GM19328 (cell line): ENCODE results near the gene PRKG1.

ENCODE experiments used
- ATAC-seq: cut with Tn5 transposase; IDR thresholded peaks from one replicate; pipeline ENCODE4 v1.9.1; 2021; ENCODE audit warnings: mild to moderate bottlenecking, moderate library complexity; ENCODE audit not compliant: unreplicated experiment

Gene PRKG1

GRCh38 chr10:51074238-51075028 is at the start of gene PRKG1:
TSS of gene PRKG1 (plus strand) at chr10:51074487.
- ATAC-seq: no peak

- ATAC-seq: no peak
Measured at GRCh38 chr10:51028420-51028819, 45.9 kb upstream of the PRKG1 start.

GRCh38 chr10:51029172-51029641 is 45.1 kb upstream of the PRKG1 start:
- no peak for ATAC-seq

GRCh38 chr10:51030480-51030879 is 43.8 kb upstream of the PRKG1 start:
- no peak for ATAC-seq

- no peak for ATAC-seq
Measured at GRCh38 chr10:51031950-51032349, 42.3 kb upstream of the PRKG1 start.

- ATAC-seq: no peak
Measured at GRCh38 chr10:51034769-51035168, 39.5 kb upstream of the PRKG1 start.

- no peak for ATAC-seq
Measured at GRCh38 chr10:51035344-51035743, 38.9 kb upstream of the PRKG1 start.

- ATAC-seq: no peak
Measured at GRCh38 chr10:51045871-51046270, 28.4 kb upstream of the PRKG1 start.

GRCh38 chr10:51046654-51047053 is 27.6 kb upstream of the PRKG1 start:
- ATAC-seq: no peak

GRCh38 chr10:51047857-51048256 is 26.4 kb upstream of the PRKG1 start:
- no peak for ATAC-seq

GRCh38 chr10:51048792-51049191 is 25.5 kb upstream of the PRKG1 start:
- no peak for ATAC-seq

- no peak for ATAC-seq
Measured at GRCh38 chr10:51052163-51052562, 22.1 kb upstream of the PRKG1 start.

GRCh38 chr10:51057925-51058324 is 16.4 kb upstream of the PRKG1 start:
- ATAC-seq: no peak

- ATAC-seq: no peak
Measured at GRCh38 chr10:51063166-51063565, 11.1 kb upstream of the PRKG1 start.

GRCh38 chr10:51063659-51064535 is 10.4 kb upstream of the PRKG1 start:
- ATAC-seq: no peak

- no peak for ATAC-seq
Measured at GRCh38 chr10:51066231-51066630, 8.1 kb upstream of the PRKG1 start.

GRCh38 chr10:51072210-51072609 is 2.1 kb upstream of the PRKG1 start:
- ATAC-seq: no peak

- no peak for ATAC-seq
Measured at GRCh38 chr10:51072921-51073434, 1.3 kb upstream of the PRKG1 start.

GRCh38 chr10:51073453-51074237 is 642 bp upstream of the PRKG1 start:
- no peak for ATAC-seq

- no peak for ATAC-seq
Measured at GRCh38 chr10:51075043-51075872, 971 bp downstream of the PRKG1 start.
